NCI-H1105 treated with DMSO at 0.1 percent for 48 hours (cell line): ENCODE data around the gene FHL1.

ENCODE experiments used
- DNase-seq: peaks from one replicate; lab custom pipeline; 2025; lab: John Stamatoyannopoulos, UW

FHL1 gene

DNA sequence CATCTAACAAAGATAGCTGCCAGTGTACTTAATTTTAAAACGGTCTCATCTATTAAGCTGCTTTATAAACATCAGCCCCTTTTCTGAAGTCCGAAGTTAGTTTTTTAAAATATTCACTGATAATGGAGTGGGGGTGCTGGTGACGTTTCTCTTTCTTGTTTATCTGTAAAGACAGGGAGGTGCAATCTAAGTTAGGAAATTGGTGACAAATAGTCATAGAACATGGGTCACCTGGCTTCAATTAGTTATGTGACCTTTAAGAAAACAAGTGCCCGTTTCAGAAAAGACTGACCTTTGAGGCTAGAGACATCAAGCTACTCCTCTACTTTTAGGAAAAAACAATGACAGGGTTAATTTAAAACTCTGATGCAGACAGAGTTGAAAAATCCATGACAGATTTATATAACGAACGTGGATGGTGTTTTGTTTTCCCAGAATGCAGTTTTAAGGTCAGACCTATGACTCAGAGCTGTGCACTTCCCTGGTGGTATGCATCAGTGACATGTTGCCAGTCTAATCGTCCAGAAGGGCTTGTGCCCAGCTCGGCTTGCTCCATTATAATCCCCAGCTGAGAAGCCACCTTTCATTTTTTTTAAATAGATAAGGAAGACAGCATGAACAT lies 38.2 kb downstream of the FHL1 start:
- DNase-seq: no peak

DNA sequence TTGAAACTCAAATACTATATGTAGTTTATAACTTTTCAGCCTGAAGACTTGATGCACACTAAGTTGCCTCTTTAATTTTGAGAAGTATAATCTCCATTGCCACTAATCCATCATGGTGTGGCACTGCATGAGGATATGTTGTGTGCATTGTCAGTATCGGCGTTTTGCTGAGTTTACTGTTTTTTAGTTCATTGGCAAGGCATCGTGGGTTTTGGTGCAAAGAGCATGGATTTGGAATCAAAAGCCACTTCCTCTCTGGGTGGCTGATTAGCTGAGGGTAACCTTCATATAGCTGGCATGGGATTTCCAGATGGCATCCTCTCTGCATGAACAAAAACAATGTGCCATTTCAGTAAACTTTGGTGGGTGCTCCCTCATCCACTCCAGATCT lies 38.7 kb downstream of the FHL1 start:
- DNase-seq: no peak

DNA sequence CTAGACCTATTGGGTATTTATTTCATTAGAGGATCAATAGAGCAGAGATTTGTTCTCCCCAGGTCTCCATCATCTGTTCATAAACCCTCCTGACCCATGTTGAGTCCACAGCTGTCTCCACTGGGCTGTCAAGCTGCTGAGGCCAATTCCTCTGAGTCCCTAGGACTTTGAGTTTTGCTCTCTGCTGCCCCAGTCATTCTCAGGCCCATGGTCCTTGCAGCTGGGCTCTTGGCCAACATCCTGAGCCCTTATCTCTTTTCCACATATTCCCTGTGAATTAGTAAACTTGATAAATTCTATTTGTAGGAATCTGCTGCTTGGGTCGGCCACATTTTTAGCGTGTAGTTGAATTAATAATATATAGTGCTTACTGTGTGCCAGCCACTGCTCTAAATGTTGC lies 41.9 kb downstream of the FHL1 start:
- no peak for DNase-seq

DNA sequence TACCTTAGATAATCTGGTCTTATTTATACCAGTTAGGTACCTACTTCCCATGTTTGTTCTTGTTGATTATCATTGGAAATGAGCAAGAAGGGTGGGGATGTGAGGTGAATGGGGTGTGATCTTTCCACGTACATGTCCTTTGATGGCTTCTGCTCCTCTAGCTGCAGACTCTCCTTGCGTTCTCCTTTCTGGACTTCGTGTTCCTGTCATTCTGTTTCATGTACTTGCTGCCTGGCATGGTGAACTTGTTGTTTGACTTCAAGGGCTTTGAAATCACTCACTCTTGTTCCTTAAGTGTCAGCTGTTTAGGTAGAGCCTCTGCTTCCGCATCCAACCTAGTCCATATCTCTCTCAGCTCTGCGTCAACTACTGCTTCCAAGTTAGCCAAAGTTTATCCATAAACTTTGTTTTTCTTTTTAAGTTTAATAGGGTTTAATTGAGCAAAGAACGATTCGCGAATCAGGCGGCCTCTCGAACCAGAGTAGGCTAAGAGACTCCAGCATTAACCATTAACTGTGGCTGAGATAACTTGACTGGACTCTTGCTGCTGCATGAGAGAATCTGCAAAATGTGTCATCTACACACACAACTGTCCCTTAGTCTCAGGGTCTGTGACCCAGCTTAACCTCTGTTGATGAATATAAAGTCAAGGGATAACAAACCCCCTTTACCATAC lies 42.8 kb downstream of the FHL1 start:
- DNase-seq: no peak

DNA sequence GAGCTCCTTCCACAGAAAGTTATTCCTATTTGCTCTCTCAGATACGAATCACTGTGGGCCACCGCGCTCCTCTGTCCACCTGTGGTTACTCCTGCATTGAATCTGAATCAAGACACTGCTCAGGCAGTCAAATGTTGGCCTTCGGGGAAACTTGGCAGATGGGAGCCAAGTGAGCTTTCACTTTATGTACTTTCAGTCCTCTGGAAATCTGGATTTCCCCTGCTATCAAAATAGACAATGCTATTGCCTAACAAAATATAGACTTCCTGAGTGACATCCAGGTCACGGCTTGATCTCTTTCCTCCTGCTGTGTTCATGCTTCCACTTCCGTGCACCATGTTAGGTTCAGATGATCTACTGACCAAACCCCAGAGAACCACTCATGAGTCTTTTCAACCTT lies 43.8 kb downstream of the FHL1 start:
- no peak for DNase-seq

DNA sequence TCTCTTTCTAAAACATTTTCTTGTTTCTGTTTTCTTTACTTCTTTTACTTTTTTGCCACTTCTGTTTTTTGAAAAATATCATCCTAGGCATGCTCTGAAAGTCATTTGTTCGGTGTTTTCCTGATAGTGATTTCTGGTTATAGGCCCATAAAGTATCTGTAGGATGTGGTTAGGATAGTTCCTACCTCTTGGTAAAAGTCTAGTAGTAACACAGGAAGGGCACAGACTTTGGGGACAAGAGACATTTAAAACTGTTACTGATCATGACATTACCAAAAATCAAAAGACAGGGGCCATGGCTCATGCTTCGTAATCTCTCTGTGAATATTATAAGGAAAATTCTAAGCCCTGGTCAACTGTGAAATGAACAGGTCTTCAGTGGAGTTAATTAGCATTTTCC lies 44.8 kb downstream of the FHL1 start:
- no peak for DNase-seq

DNA sequence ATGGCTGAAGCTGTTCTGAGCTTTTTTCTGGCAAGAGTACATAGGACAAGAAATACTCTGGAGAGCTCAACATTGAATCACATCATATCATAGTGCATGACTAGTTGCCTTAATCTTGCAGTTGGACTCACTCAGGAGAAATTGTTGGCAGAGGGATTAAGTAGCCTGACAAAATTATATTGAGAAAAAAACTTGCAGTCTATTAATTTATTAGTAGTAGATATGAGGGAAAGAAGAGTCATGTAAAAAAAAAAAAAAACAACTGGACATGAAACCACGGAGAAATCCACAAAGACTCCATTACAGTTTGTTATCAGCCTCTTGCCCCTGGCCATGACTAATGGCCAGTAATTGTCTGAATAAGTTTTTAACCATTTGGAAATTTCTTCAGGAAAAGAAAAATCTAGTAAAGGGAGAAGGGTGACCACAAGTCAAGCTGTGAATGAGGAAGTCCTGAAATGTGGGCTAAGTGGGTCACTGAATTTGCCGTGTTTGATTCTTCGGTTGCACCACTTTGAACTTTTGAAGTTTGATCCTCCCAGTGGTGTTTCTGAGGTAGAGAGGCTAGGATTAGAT lies 45.6 kb downstream of the FHL1 start:
- no peak for DNase-seq

DNA sequence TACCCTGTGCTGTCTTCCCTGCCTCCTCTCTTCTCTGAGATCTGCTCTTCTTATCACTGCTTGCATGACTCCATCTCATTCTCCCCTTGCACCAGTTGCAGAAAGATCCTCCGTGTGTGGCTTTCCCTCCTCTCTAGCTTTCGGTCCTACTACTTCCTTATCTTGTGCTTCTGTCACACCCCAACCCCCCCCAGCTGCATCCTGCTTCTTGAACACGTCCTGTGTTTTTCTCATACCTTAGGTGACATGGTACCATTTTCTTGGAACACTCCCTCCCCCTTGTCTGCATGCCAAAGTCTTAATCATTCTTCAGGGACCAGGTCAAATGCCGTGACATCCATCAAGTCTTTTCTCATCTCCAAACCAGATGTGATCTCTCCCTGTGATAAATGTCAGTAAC lies 46.4 kb downstream of the FHL1 start:
- no peak for DNase-seq

DNA sequence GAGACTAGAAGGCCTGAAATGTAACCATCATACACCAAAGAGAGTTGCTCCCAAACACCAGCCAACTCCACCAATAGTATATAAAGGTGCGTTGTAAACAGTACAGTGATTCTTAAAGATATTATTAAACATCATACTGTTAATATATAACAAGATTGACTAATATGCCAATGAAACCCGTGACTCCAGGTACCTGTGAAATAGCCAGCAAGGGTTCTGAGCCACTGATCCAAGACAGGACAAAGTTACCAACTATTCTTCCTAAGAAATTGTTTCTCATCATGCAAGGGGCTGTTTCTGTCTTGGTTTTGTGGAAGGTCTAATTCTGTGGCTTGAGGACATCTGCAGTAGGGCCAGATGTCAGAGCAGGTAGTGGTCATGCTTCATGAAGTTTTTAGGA lies 47.2 kb downstream of the FHL1 start:
- DNase-seq: no peak

DNA sequence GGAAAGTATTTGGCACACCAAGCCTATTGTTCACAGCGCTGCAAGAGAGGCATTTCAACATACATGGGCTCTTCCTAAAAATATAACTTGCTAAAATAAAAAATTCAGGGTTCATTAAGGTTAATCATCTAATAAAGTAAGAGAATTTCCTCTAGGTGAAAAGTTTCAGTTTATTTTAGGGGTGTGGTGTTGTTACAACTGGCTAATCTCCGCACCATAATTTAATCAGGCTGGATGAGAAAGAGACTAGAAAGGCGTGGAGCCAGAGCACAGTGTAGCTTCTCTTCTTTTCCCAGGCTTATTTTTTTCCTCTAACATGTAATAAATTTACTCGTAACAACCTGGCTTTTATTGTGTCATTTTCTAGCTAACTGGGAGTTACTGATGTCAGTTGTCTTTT lies 47.9 kb downstream of the FHL1 start:
- DNase-seq: no peak

DNA sequence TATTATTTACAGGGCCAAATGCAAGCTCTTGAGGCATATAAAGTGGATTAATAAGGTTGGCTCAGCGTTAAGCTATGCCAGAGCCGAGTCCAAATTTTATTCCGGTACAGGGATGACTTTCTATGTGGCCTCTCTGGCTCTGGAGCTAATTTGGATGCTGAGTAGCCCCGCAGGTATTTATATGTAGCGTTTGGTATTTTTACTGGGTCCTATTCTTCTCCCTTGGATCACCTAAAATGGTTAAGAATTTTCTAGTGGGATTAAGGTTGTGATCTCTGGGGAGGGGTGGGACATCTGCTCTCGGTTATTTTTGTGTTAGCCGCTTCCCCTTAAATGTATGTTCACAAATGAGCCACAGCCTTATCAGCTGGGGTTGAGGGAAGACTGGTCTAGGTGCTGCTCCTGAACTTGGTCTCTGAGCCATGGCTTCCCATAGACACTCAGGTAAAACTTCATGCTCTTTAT lies 49.4 kb downstream of the FHL1 start:
- DNase-seq: no peak

DNA sequence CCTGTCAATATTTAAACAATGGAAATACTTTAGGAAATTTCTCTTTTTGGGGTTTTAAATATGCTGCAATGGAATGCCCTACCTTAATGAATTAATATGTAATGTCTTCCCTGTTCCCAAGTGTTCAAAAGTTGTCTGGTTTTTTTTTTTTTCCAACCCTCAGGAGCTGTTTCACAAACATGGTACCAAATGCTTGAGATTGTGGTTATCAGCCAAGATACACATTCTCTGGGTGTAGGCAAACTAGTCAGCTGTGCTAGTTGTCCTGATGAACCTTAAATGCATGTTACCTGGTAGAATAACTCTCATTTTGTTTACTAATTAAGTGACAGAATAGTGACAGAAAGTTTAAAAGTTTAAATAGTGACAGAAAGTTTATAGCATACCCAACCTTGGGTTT lies 50.7 kb downstream of the FHL1 start:
- no peak for DNase-seq

DNA sequence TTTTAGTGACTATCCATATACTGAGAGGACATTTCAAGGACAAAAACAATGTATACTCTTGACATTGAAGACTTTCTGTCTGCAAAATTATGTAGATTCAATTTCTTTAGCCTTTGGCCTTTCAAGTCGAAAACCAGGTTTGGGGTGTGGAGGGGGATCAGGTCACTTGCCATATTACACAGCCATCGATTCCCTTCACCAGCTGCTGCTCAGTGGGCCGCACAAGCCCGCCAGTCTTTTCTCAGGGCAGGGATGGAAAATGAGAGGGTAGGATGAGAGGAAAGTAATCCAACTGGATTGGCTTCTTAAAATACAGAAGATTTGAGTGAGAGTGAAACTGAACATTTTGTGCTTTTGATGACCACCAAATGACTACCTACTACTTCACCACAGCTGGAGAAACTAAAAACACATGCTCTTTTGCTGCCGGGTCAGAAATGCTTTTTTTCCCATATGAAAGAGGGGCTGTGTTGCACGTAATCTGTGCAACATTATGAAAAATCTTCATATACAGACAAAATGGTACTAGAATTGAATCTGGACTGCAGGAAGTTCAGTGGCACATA lies 51.4 kb downstream of the FHL1 start:
- DNase-seq: no peak

DNA sequence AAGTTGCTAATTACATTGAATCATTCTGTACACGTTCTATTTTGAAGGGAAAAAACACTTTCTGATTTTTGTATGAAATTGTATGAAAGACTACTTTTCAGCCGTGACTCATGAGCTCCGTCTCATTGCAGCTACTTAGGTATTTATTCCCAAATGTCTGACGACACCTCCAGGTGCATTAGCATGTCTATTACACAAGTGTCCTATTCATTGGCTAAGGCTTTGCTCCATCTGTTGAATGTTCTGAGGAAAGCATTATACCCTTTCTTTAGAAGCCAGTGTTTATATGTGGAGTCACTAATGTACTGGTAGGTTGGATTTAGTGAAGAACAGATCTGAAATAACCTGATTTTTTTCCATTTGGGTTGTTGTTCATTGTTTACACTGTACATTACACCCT lies 52.0 kb downstream of the FHL1 start:
- no peak for DNase-seq

DNA sequence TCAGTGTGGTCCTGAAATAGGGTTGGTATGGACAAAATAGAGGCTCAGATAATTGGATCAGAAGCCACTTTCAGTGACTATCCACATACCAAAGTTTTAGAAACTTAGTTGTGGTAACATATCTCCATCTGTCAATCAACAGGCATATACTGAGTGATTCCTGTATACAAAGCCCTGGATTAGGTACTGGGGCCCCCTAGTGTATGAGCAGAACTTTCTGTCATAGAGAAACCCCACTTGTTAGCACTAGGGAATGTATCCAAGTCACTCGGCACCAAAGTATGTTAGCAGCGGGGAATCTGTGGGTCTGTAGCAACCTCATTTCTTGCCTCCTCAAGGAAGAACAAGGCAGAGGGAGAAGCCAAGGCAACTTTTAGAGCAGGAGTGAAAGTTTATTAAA lies 53.1 kb downstream of the FHL1 start:
- DNase-seq: no peak

DNA sequence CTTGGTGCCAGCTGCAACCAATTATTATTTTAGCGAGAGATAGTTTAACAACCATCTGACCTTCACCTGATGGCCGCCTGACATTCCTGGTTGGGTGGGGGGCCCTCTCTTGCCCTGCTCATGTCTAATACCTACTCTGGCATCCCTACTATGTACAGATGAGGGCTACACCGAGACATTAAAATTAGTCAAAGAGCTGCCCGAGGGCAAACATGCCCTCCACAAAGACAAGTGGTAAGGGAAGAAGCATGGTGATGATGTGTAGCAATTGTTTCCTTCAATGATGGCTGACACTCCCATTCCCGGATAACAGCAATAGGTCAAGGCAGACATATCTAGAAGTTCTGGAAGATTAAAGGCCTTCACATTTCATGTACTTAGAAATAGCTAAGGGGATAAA lies 54.3 kb downstream of the FHL1 start:
- no peak for DNase-seq

DNA sequence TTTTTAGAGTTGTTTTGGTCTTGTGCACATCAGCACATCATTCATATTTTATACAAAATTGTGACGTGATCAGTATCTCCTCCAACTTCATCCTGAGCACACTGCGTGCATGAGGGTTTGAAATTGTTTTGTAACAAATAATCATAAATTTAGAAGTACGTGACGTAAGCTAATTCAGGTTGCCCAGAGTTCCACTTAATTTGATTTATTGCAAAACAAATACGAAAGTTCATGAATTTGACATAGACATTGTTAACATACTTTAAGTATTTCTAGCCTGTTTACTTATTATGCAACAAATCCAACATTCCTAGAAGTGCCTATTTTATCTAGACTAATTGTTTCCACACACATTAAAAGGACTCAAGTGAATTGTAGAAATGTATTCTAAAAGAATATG lies 55.6 kb downstream of the FHL1 start:
- DNase-seq: no peak

DNA sequence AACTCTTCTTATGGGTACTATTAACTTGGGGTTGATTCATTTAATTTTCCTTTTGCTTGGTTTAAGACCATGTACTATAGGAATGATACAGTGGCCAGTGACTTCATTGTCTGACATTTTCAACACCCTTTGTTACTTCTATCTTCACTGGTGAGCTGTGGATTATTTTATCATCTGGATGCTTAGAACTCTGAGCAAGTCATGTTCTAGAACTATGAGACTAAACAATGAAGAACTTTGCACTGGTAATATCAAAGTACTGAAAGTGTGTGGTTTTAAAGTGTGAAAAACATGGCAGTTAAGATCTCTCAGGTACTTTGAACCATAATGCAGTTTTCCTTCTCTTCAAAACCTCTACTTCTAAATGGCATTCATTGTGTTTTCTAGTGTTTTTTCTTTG lies 56.1 kb downstream of the FHL1 start:
- no peak for DNase-seq

DNA sequence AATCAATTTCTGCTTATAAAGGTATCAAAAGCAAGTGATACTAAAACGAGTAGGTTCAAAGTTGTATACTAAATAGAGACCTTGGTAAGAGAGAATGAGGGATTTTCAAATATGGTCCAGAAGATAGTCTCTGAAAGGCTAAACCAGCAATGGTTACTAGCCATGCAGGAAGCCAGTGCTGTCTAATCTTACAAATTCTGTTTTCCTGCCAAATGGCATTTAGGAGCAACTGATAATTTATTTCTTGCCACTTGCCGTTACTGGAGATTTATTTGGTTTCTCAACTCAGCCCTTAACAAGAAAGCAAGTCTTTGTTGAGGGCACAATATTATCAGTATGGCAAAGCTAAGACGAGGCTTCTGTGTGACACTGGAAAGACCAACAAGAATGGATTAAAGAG lies 56.6 kb downstream of the FHL1 start:
- DNase-seq: no peak

DNA sequence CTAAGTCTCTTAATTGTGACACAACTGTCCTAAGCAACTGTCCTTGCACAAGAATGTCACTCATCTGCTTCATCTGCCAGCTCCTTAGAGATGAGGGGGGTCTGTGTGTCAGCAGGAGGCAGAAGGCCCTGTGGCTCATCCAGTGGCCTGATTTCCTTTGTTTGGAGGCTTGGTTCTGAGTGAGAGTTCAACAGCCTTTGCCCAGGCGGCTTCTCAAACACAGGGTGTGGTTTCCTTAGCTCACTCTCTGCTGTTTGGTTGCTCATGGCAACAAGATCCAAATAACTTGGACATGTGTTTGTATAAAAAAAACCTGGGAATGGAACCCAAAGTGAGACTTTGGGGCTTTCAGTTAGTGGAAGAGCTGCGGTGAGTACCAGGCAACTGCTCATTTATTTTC lies 57.2 kb downstream of the FHL1 start:
- no peak for DNase-seq

DNA sequence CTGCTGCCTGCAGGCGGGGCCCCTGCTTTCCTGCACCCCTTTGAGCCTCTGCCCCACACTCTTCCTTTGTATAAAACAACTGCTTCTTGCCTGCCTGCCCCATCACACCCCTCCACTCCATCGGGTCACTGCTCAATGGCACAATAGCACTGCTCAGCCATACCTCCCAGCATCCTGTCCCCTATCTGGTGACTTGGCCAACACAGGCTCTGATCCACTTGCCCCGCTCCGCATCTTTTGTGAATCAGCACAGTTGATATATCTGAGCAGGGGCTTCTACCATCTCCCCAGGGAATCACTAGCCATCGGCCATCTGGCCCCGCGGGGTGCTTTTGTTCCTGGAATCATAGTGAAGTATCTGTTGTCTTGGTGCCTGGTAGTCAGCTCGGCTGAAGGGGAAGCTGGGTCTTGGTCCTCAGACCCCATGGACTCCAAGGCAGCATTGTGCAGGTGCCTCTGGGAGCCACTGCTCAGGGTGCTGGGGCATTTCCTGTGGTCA lies 58.6 kb downstream of the FHL1 start:
- no peak for DNase-seq

DNA sequence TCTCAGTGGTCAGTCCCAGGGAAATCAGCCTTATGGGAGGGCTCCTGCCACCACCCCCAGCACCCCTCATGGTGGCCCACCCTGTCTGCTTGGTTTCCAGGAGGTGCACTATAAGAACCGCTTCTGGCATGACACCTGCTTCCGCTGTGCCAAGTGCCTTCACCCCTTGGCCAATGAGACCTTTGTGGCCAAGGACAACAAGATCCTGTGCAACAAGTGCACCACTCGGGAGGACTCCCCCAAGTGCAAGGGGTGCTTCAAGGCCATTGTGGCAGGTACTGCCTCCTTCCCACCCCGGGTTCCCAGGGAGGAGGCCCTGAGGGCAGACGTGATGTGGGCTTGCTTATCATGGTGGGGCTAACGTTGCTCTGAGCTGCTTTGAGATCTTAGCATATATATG lies 59.6 kb downstream of the FHL1 start:
- DNase-seq: no peak

DNA sequence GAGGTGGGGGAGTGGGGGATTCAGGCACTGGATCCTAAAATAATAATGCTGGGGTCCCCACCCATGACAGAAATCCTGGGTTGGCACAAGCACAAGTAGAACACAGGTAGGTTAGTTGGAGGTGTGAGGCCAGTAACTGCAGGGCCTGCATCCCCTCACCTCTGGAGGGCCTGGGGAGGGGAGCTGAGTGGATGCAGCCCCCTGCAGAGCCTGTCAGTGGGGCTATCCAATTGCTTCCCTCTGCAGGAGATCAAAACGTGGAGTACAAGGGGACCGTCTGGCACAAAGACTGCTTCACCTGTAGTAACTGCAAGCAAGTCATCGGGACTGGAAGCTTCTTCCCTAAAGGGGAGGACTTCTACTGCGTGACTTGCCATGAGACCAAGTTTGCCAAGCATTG lies 60.2 kb downstream of the FHL1 start:
- DNase-seq: no peak
